GM21825 (cell line): Measurements from ENCODE around the gene NAV2.

Experiments used
- ATAC-seq: cut with Tn5 transposase; IDR thresholded peaks from one replicate; pipeline ENCODE4 v1.9.1; 2021; ENCODE audit warnings: mild to moderate bottlenecking, moderate library complexity; ENCODE audit not compliant: unreplicated experiment

NAV2 gene

GRCh38 chr11:19827399-19828135 lies 114.9 kb downstream of the NAV2 start:
- ATAC-seq = no peak

- ATAC-seq = no peak
These were observed 115.9 kb downstream of the NAV2 start for GRCh38 chr11:19828382-19829108.

GRCh38 chr11:19829109-19829837 lies 116.6 kb downstream of the NAV2 start:
- no peak for ATAC-seq

- ATAC-seq = no peak
These were observed 119.6 kb downstream of the NAV2 start for GRCh38 chr11:19832086-19832750.

- no peak for ATAC-seq
These were observed 120.3 kb downstream of the NAV2 start for GRCh38 chr11:19832901-19833300.

GRCh38 chr11:19834771-19835170 lies 122.1 kb downstream of the NAV2 start:
- ATAC-seq = no peak

GRCh38 chr11:19836666-19837065 lies 124.0 kb downstream of the NAV2 start:
- no peak for ATAC-seq

- no peak for ATAC-seq
These were observed 126.5 kb downstream of the NAV2 start for GRCh38 chr11:19838994-19839768.

GRCh38 chr11:19840961-19841360 lies 128.3 kb downstream of the NAV2 start:
- ATAC-seq = no peak

- ATAC-seq = no peak
These were observed 129.9 kb downstream of the NAV2 start for GRCh38 chr11:19842505-19842904.

GRCh38 chr11:19843079-19843478 lies 130.4 kb downstream of the NAV2 start:
- no peak for ATAC-seq

GRCh38 chr11:19844012-19844411 lies 131.4 kb downstream of the NAV2 start:
- no peak for ATAC-seq

- no peak for ATAC-seq
These were observed 132.2 kb downstream of the NAV2 start for GRCh38 chr11:19844806-19845205.

GRCh38 chr11:19845626-19846025 lies 133.0 kb downstream of the NAV2 start:
- no peak for ATAC-seq

GRCh38 chr11:19846654-19847305 lies 134.1 kb downstream of the NAV2 start:
- no peak for ATAC-seq

GRCh38 chr11:19848219-19848618 lies 135.6 kb downstream of the NAV2 start:
- ATAC-seq = no peak

GRCh38 chr11:19849107-19849789 lies 136.6 kb downstream of the NAV2 start:
- no peak for ATAC-seq

GRCh38 chr11:19849947-19850593 lies 137.4 kb downstream of the NAV2 start:
- no peak for ATAC-seq

GRCh38 chr11:19852288-19852687 lies 139.7 kb downstream of the NAV2 start:
- ATAC-seq = no peak
